ENCODE results near the gene LETM1. TPM values are rescaled to one million over a fixed set of nuclear protein-coding genes. Genes with fewer than 3 reads are reported as not detected.
A peak's percentile ranks its signal among the peaks of the same experiment; 100 is the strongest.

LETM1 gene
- total and polyA plus RNA-seq, 2 of the 8 experiments (the other 6 are each of a cell fraction or from before 2014, with no cell fraction given), result 19.8 to 50.1 TPM

GRCh38 chr4:1872870-1873269 is 16.9 kb upstream of the LETM1 start:
- Histone ChIP-seq H3K79me1 (ENCODE audit: low read depth, low read length) (peaks cover 10% of the 10 kb centered on the region), H3K4me1 (replicated peaks in 1 of 4; ENCODE audit: control insufficient read depth in 3 of 4, insufficient read depth in 4 of 4, low read length in 3 of 4) (peaks cover 0 to 9% (median 5%) of the 10 kb centered on the region in 4 experiments; a peak in 5 of 7 replicates), H3K27me3 (replicated peaks in 1 of 4; ENCODE audit: control insufficient read depth in 3 of 4, extremely low read depth in 1 of 4, insufficient read depth in 3 of 4, low read length in 3 of 4) (peaks cover 0 to 15% (median 13%) of the 10 kb centered on the region in 4 experiments; a peak in 6 of 7 replicates), H2BK12ac (ENCODE audit: low read depth, low read length) (no peak overlapping the region), H3K4me2 (ENCODE audit: insufficient read depth in 1 of 2, low read depth in 2 of 2, low read length in 2 of 2) (peak overlapping the region; percentile 79), H3K27ac (ENCODE audit: low read depth, low read length) (no peak overlapping the region), H3K36me3 (ENCODE audit: control insufficient read depth in 2 of 4, insufficient read depth in 4 of 4, low read length in 3 of 4) (no peaks in the 10 kb centered on the region), H3K23ac (ENCODE audit: insufficient read length) (no peak overlapping the region), H2AK5ac (ENCODE audit: low read depth, low read length) (no peak overlapping the region), H2BK5ac (ENCODE audit: low read depth, low read length) (no peak overlapping the region), H3K9ac (replicated peaks in 1 of 4; ENCODE audit: extremely low read depth in 1 of 4, low read depth in 3 of 4, low read length in 3 of 4) (no peak overlapping the region), H3K79me2 (ENCODE audit: control insufficient read depth in 1 of 2, insufficient read depth in 2 of 2, low read length in 2 of 2) (peaks cover 12 to 57% of the 10 kb centered on the region in 2 experiments), H4K91ac (replicated peaks; ENCODE audit: insufficient read length, low read length) (no peak overlapping the region), H4K8ac (ENCODE audit: extremely low read depth, insufficient read depth, low read length) (no peak overlapping the region), H2BK120ac (replicated peaks; ENCODE audit: low read depth, low read length) (no peak overlapping the region), H3K56ac (replicated peaks; ENCODE audit: insufficient read length, low read depth, low read length) (no peak overlapping the region), H3K18ac (ENCODE audit: extremely low read depth, low read length) (no peak overlapping the region), H2BK20ac (ENCODE audit: low read length) (no peak overlapping the region), H3K4ac (replicated peaks; ENCODE audit: insufficient read length, low read depth, low read length) (no peak overlapping the region), H3K23me2 (ENCODE audit: low read depth, low read length) (peaks cover 8% of the 10 kb centered on the region), H4K5ac (ENCODE audit: insufficient read length, low read depth, low read length) (no peak overlapping the region), H3K9me3 (ENCODE audit: insufficient read depth in 2 of 2, low read depth in 1 of 2, low read length in 1 of 2) (no peaks in the 10 kb centered on the region), H3K4me3 (ENCODE audit: extremely low read depth in 1 of 4, insufficient read depth in 2 of 4, low read depth in 3 of 4, low read length in 4 of 4) (peak overlapping the region; percentile 63 to 100 (median 78); a peak in 5 of 8 replicates), H3K14ac (ENCODE audit: insufficient read length) (no peak overlapping the region), H2AFZ (ENCODE audit: low read length) (no peak overlapping the region), H2BK15ac (ENCODE audit: low read length) (no peak overlapping the region), H4K20me1 (replicated peaks in 1 of 2; ENCODE audit: control insufficient read depth in 1 of 2, insufficient read depth in 2 of 2, low read length in 2 of 2) (peaks cover 18 to 29% of the 10 kb centered on the region in 2 experiments)
- POLR2A ChIA-PET (ENCODE audit: partially characterized antibody), result no interaction called here
- WGBS, 2 experiments (ENCODE audit: extremely low coverage in 1 of 2, insufficient coverage in 1 of 2, insufficient read length in 1 of 2, insufficient replicate concordance in 2 of 2, low coverage in 1 of 2, low lambda C conversion rate in 2 of 2, missing lambda C conversion rate in 1 of 2), result 84% methylated on average over 3 of the region's 3 CpGs; no CpG with 5 or more reads in 1 of the 2 experiments
- FAIRE-seq, result no peak
- no peak for TF ChIP-seq EP300 (IDR thresholded peaks at IDR 0.05; ENCODE audit: borderline replicate concordance in 1 of 2, low read depth in 2 of 2, low read length in 2 of 2)
- TF ChIP-seq E2F6 (IDR thresholded peaks at IDR 0.05), result no peak
- no peak for TF ChIP-seq TAF1 (IDR thresholded peaks at IDR 0.05; ENCODE audit: low read depth, low read length)
- no peak for TF ChIP-seq KDM5A (IDR thresholded peaks at IDR 0.05; ENCODE audit: low read length)
- TF ChIP-seq KDM1A (IDR thresholded peaks at IDR 0.05; ENCODE audit: borderline replicate concordance, low read length), result no peak
- TF ChIP-seq MAFK (IDR thresholded peaks at IDR 0.05; ENCODE audit: low read depth, low read length), result no peak
- TF ChIP-seq FOSL1 (IDR thresholded peaks at IDR 0.05; ENCODE audit: insufficient read depth, low read depth, low read length), result no peak
- no peak for TF ChIP-seq GTF2F1 (IDR thresholded peaks at IDR 0.05; ENCODE audit: borderline replicate concordance, low read depth, low read length)
- no peak for TF ChIP-seq RBBP5 (IDR thresholded peaks at IDR 0.05; ENCODE audit: borderline replicate concordance, low read depth, low read length)
- no peak for TF ChIP-seq SP2 (IDR thresholded peaks at IDR 0.05; ENCODE audit: low read length)
- DNase-seq (ENCODE audit: low read depth in 1 of 2, low spot score in 2 of 2), result no peak
- CTCF ChIA-PET (ENCODE audit: partially characterized antibody), result interaction anchor here (0.5 to 5.6 kb wide), 4 partner anchors 17 to 138 kb away, joined by 3 to 39 read pairs (median 4); no protein-coding TSS in a partner anchor
